Measurements from ENCODE around the gene MAZ. TPM values are rescaled to one million over a fixed set of nuclear protein-coding genes. Genes with fewer than 3 reads are reported as not detected.
A peak's percentile ranks its signal among the peaks of the same experiment; 100 is the strongest.

MAZ gene
- total and polyA plus RNA-seq, 4 donors = 16.0 to 272 (median 45.1) TPM

DNA sequence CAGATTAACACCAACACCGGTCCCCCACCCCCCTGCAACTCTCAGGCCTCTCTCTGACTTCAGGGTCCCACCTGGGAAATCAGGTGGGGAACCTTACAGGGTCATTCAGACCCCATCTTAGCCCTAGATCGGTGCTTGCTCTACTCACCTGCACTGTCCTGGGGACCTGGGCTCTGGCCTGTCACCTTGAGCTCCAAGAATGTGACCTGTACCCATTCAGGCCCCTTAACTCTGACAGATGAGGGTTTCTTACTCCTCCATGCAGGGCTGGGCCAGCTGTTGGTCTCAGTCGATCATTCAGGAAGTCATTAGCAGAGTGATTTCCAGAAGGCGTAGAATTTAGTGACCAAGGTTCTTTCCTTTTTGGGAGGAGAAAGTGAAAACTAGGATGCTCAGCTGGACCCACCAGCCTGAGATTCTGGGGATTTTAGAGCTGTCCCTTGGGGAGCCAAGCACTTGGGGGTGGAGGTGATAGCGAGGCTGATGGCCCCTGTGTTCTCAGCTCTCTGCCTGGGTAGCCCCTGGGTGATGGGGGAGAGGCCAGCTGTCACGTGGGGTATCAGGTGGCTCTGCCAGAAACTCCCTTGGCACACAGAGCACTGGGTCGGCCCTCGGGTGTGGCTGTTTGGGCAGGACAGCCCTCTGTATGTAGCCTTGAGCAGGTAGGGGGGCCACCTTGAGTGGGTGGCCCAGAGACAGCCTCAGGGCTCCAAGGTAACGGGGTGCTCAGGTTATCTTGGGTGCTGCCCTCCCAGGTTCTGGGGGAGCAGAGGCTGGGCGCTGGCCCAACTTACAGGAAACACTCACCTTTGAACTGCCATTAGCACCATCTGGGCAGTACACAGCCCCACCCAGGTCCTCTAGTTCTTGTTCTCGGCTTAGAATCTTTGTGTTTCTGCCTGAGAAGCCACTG lies 14.7 kb downstream of the MAZ start:
- peak overlapping the region; percentile 58 to 83 for H3K9ac ChIP-seq (ENCODE audit: low read depth in 1 of 2, low read length in 2 of 2)
- no peak for DNase-seq (ENCODE audit: low spot score)
- H3K36me3 ChIP-seq (ENCODE audit: control insufficient read depth in 4 of 4, insufficient read depth in 3 of 4, low read depth in 1 of 4, low read length in 3 of 4) = peaks cover 0 to 9% (median 0%) of the 10 kb centered on the region in 4 donors
- TF ChIP-seq GABPA (IDR thresholded peaks at IDR 0.05 in 1 of 2, conservative IDR thresholded peaks at IDR 0.05 in 1 of 2) (no peak), FOXA2 (IDR thresholded peaks at IDR 0.05) (no peak), HNF4G (IDR thresholded peaks at IDR 0.05) (no peak), RAD21 (IDR thresholded peaks at IDR 0.05) (peak in 1 of 2 donors; percentile 9), RXRA (IDR thresholded peaks at IDR 0.05) (no peak), JUND (IDR thresholded peaks at IDR 0.05) (no peak), HNF4A (conservative IDR thresholded peaks at IDR 0.05) (peak; percentile 36 to 49), FOXA1 (IDR thresholded peaks at IDR 0.05) (no peak), TAF1 (conservative IDR thresholded peaks at IDR 0.05) (no peak), EGR1 (IDR thresholded peaks at IDR 0.05; ENCODE audit: low read depth in 2 of 2) (no peak), YY1 (IDR thresholded peaks at IDR 0.05) (peak; percentile 19), NR2F2 (IDR thresholded peaks at IDR 0.05) (peak; percentile 34), SP1 (IDR thresholded peaks at IDR 0.05) (no peak)
- TF ChIP-seq, protein P1, sequence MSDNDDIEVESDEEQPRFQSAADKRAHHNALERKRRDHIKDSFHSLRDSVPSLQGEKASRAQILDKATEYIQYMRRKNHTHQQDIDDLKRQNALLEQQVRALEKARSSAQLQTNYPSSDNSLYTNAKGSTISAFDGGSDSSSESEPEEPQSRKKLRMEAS (IDR thresholded peaks at IDR 0.05) = no peak
- TF ChIP-seq, protein P2, sequence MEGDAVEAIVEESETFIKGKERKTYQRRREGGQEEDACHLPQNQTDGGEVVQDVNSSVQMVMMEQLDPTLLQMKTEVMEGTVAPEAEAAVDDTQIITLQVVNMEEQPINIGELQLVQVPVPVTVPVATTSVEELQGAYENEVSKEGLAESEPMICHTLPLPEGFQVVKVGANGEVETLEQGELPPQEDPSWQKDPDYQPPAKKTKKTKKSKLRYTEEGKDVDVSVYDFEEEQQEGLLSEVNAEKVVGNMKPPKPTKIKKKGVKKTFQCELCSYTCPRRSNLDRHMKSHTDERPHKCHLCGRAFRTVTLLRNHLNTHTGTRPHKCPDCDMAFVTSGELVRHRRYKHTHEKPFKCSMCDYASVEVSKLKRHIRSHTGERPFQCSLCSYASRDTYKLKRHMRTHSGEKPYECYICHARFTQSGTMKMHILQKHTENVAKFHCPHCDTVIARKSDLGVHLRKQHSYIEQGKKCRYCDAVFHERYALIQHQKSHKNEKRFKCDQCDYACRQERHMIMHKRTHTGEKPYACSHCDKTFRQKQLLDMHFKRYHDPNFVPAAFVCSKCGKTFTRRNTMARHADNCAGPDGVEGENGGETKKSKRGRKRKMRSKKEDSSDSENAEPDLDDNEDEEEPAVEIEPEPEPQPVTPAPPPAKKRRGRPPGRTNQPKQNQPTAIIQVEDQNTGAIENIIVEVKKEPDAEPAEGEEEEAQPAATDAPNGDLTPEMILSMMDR (IDR thresholded peaks at IDR 0.05; ENCODE audit: low read depth, low read length, missing input control) = no peak
- TF ChIP-seq, protein P3, sequence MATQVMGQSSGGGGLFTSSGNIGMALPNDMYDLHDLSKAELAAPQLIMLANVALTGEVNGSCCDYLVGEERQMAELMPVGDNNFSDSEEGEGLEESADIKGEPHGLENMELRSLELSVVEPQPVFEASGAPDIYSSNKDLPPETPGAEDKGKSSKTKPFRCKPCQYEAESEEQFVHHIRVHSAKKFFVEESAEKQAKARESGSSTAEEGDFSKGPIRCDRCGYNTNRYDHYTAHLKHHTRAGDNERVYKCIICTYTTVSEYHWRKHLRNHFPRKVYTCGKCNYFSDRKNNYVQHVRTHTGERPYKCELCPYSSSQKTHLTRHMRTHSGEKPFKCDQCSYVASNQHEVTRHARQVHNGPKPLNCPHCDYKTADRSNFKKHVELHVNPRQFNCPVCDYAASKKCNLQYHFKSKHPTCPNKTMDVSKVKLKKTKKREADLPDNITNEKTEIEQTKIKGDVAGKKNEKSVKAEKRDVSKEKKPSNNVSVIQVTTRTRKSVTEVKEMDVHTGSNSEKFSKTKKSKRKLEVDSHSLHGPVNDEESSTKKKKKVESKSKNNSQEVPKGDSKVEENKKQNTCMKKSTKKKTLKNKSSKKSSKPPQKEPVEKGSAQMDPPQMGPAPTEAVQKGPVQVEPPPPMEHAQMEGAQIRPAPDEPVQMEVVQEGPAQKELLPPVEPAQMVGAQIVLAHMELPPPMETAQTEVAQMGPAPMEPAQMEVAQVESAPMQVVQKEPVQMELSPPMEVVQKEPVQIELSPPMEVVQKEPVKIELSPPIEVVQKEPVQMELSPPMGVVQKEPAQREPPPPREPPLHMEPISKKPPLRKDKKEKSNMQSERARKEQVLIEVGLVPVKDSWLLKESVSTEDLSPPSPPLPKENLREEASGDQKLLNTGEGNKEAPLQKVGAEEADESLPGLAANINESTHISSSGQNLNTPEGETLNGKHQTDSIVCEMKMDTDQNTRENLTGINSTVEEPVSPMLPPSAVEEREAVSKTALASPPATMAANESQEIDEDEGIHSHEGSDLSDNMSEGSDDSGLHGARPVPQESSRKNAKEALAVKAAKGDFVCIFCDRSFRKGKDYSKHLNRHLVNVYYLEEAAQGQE (IDR thresholded peaks at IDR 0.05) = no peak
- TF ChIP-seq, protein P4, sequence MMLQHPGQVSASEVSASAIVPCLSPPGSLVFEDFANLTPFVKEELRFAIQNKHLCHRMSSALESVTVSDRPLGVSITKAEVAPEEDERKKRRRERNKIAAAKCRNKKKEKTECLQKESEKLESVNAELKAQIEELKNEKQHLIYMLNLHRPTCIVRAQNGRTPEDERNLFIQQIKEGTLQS (IDR thresholded peaks at IDR 0.05) = no peak
- TF ChIP-seq, protein P5, sequence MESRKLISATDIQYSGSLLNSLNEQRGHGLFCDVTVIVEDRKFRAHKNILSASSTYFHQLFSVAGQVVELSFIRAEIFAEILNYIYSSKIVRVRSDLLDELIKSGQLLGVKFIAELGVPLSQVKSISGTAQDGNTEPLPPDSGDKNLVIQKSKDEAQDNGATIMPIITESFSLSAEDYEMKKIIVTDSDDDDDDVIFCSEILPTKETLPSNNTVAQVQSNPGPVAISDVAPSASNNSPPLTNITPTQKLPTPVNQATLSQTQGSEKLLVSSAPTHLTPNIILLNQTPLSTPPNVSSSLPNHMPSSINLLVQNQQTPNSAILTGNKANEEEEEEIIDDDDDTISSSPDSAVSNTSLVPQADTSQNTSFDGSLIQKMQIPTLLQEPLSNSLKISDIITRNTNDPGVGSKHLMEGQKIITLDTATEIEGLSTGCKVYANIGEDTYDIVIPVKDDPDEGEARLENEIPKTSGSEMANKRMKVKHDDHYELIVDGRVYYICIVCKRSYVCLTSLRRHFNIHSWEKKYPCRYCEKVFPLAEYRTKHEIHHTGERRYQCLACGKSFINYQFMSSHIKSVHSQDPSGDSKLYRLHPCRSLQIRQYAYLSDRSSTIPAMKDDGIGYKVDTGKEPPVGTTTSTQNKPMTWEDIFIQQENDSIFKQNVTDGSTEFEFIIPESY (IDR thresholded peaks at IDR 0.05) = no peak
- no peaks in the 10 kb centered on the region for H3K9me3 ChIP-seq (ENCODE audit: control insufficient read depth in 4 of 4, low read length in 3 of 4)
- peak overlapping the region; percentile 77 to 86 for H3K27ac ChIP-seq (ENCODE audit: low read depth in 1 of 2, low read length in 2 of 2)
- 21% methylated on average over 11 of the region's 11 CpGs for WGBS
- peak overlapping the region; percentile 71 to 96 (median 94) for H3K4me3 ChIP-seq (ENCODE audit: low read depth in 1 of 3, low read length in 3 of 3)
- H3K4me1 ChIP-seq (ENCODE audit: control insufficient read depth in 4 of 4, insufficient read depth in 4 of 4, low read length in 3 of 4) = peaks cover 15 to 57% (median 37%) of the 10 kb centered on the region in 4 donors
- no peaks in the 10 kb centered on the region for H3K27me3 ChIP-seq (ENCODE audit: control insufficient read depth in 4 of 4, insufficient read depth in 4 of 4, low read length in 3 of 4)
